Breast epithelium (tissue), 4 donors: Measurements from ENCODE around the gene CEP131. TPM values are rescaled to one million over a fixed set of nuclear protein-coding genes. Genes with fewer than 3 reads are reported as not detected.
A peak's percentile ranks its signal among the peaks of the same experiment; 100 is the strongest.

Experiments
- DNase-seq, 2 donors: peaks; one replicate each; pipeline ENCODE4 v3.0.0-alpha.2; 2019; ENCODE audit warnings: low spot score in 2 of 2
- H3K27ac ChIP-seq, 2 donors: fragments of 200-600 bp; sonication (generic) in 1 of 2; one replicate each; pipeline ENCODE4 v1.5.1; 2016 to 2019; ENCODE audit warnings: mild to moderate bottlenecking in 1 of 2
- H3K27me3 ChIP-seq, 2 donors: fragments of 200-600 bp; sonication (generic) in 1 of 2; one replicate each; pipeline versions ENCODE4 v1.5.1 to v1.6.0; 2017 to 2019; ENCODE audit warnings: control low read depth in 1 of 2, mild to moderate bottlenecking in 1 of 2
- H3K36me3 ChIP-seq: fragments of 200-600 bp; one replicate; pipeline ENCODE4 v1.5.1; 2019
- H3K4me1 ChIP-seq, 2 donors: fragments of 200-600 bp; sonication (generic); one replicate each; pipeline ENCODE4 v1.5.1; 2016 to 2019; ENCODE audit warnings: control low read depth in 1 of 2
- H3K4me3 ChIP-seq, 3 donors: fragments of 200-600 bp; sonication (generic); 1 replicate in 2 of 3; 2 replicates in 1 of 3; pipeline ENCODE4 v1.5.1; 2016 to 2019; ENCODE audit warnings: mild to moderate bottlenecking in 3 of 3, moderate library complexity in 2 of 3
- H3K9me3 ChIP-seq, 2 donors: fragments of 200-600 bp; sonication (generic) in 1 of 2; one replicate each; pipeline ENCODE4 v1.5.1; 2016 to 2019; ENCODE audit warnings: control low read depth in 1 of 2
- CTCF ChIP-seq, 3 donors: fragments of 450-650 bp; IDR thresholded peaks; one replicate each; pipeline ENCODE4 v1.5.1; 2016 to 2017; ENCODE audit warnings: antibody characterized with exemption in 3 of 3, mild to moderate bottlenecking in 3 of 3, moderate library complexity in 3 of 3
- POLR2A ChIP-seq: fragments of 450-650 bp; IDR thresholded peaks from one replicate; pipeline ENCODE4 v1.6.1; 2016; ENCODE audit warnings: antibody characterized with exemption, mild to moderate bottlenecking, moderate library complexity
- POLR2AphosphoS5 ChIP-seq, 3 donors: sonication (generic); formaldehyde crosslinking; IDR thresholded peaks; one replicate each; pipeline ENCODE4 v1.6.1; 2017; ENCODE audit warnings: antibody characterized with exemption in 3 of 3
- intact Hi-C: fragments of 100-400 bp; cut with DNase I; formaldehyde crosslinking; loops from one replicate; pipeline ENCODE4 v1.15.1; 2023; ENCODE audit warnings: low total_unique reads
- total RNA-seq, 3 donors: library from RNA; depleted of rRNA; stranded (reverse); fragments of >200 nt; gene quantifications; one replicate each; pipeline ENCODE4 v1.1.0, GENCODE V29; 2016

Gene CEP131
- 10 to 100 TPM in 1 of 3 donors, 1 to 10 TPM in 2; 6.9 to 12.8 (median 9.7) TPM for total RNA-seq

- Histone ChIP-seq H3K9me3 (no peaks in the 10 kb centered on the region), H3K36me3 (no peaks in the 10 kb centered on the region), H3K4me3 (peak within 1 kb of the TSS; percentile 76 to 98 (median 84)), H3K27me3 (no peaks in the 10 kb centered on the region), H3K4me1 (peaks cover 8% of the 10 kb centered on the region in 2 donors), H3K27ac (peak within 1 kb of the TSS; percentile 66 to 77)
- TF ChIP-seq POLR2AphosphoS5 (IDR thresholded peaks at IDR 0.05) (no peak), CTCF (IDR thresholded peaks at IDR 0.05) (no peak), POLR2A (no peak)
- DNase-seq, result peak; percentile 99
- intact Hi-C loops, result no loop called here
These were observed at the start of gene CEP131 for GRCh38 chr17:81222906-81223761. CEP131 (minus strand) TSS chr17:81222965; CDS start chr17:81220056, 2,909 bp downstream.

GRCh38 chr17:81271226-81271625, 48.5 kb upstream of the CEP131 start:
- no peak overlapping the region for H3K4me3 ChIP-seq
- intact Hi-C loops, result loop anchor here (10.0 kb wide), 1 partner anchor 334 kb away; no protein-coding TSS in a partner anchor
- no peak for DNase-seq
- no peak for TF ChIP-seq POLR2A
- TF ChIP-seq CTCF (IDR thresholded peaks at IDR 0.05), result no peak
- TF ChIP-seq POLR2AphosphoS5 (IDR thresholded peaks at IDR 0.05), result no peak
- H3K4me1 ChIP-seq, result no peaks in the 10 kb centered on the region
- no peaks in the 10 kb centered on the region for H3K9me3 ChIP-seq
- no peak overlapping the region for H3K27ac ChIP-seq
- no peaks in the 10 kb centered on the region for H3K36me3 ChIP-seq
- H3K27me3 ChIP-seq, result no peaks in the 10 kb centered on the region

- no peak for DNase-seq
- intact Hi-C loops, result loop anchor here (10.0 kb wide), 1 partner anchor 335 kb away; no protein-coding TSS in a partner anchor
- no peak for TF ChIP-seq POLR2A
- no peak for TF ChIP-seq POLR2AphosphoS5 (IDR thresholded peaks at IDR 0.05)
- no peak for TF ChIP-seq CTCF (IDR thresholded peaks at IDR 0.05)
- no peaks in the 10 kb centered on the region for H3K36me3 ChIP-seq
- no peaks in the 10 kb centered on the region for H3K27me3 ChIP-seq
- H3K9me3 ChIP-seq, result no peaks in the 10 kb centered on the region
- no peak overlapping the region for H3K4me3 ChIP-seq
- no peaks in the 10 kb centered on the region for H3K4me1 ChIP-seq
- no peak overlapping the region for H3K27ac ChIP-seq
These were observed 47.5 kb upstream of the CEP131 start for GRCh38 chr17:81270279-81270678.

GRCh38 chr17:81267390-81268067, 44.8 kb upstream of the CEP131 start:
- H3K4me3 ChIP-seq, result no peak overlapping the region
- no peak overlapping the region for H3K27ac ChIP-seq
- intact Hi-C loops, result no loop called here
- no peaks in the 10 kb centered on the region for H3K9me3 ChIP-seq
- H3K4me1 ChIP-seq, result no peaks in the 10 kb centered on the region
- TF ChIP-seq POLR2AphosphoS5 (IDR thresholded peaks at IDR 0.05) (no peak), POLR2A (no peak)
- H3K36me3 ChIP-seq, result no peaks in the 10 kb centered on the region
- DNase-seq, result no peak
- no peaks in the 10 kb centered on the region for H3K27me3 ChIP-seq

GRCh38 chr17:81265576-81265975, 42.8 kb upstream of the CEP131 start:
- Histone ChIP-seq H3K4me3 (no peak overlapping the region), H3K9me3 (no peaks in the 10 kb centered on the region), H3K27me3 (no peaks in the 10 kb centered on the region), H3K36me3 (no peaks in the 10 kb centered on the region), H3K27ac (no peak overlapping the region), H3K4me1 (no peaks in the 10 kb centered on the region)
- DNase-seq, result no peak
- intact Hi-C loops, result no loop called here
- no peak for TF ChIP-seq POLR2AphosphoS5 (IDR thresholded peaks at IDR 0.05)
- TF ChIP-seq POLR2A, result no peak

- Histone ChIP-seq H3K4me3 (no peak overlapping the region), H3K27me3 (no peaks in the 10 kb centered on the region), H3K36me3 (no peaks in the 10 kb centered on the region), H3K9me3 (no peaks in the 10 kb centered on the region), H3K4me1 (no peaks in the 10 kb centered on the region), H3K27ac (no peak overlapping the region)
- intact Hi-C loops, result no loop called here
- TF ChIP-seq CTCF (IDR thresholded peaks at IDR 0.05), result no peak
- no peak for TF ChIP-seq POLR2AphosphoS5 (IDR thresholded peaks at IDR 0.05)
- TF ChIP-seq POLR2A, result no peak
- no peak for DNase-seq
These were observed 41.9 kb upstream of the CEP131 start for GRCh38 chr17:81264640-81265039.
